Ishikawa (cell line): ENCODE results near the gene ARMH3.

Experiments used
- CEBPB ChIP-seq: IDR thresholded peaks from 2 replicates; pipeline ENCODE4 v1.6.1; 2012
- CREB1 ChIP-seq: IDR thresholded peaks from 2 replicates; pipeline ENCODE4 v1.6.1; 2012; ENCODE audit warnings: low read depth
- EGR1 ChIP-seq: IDR thresholded peaks from 2 replicates; pipeline ENCODE4 v1.6.1; 2012
- EP300 ChIP-seq: IDR thresholded peaks from 2 replicates; pipeline ENCODE4 v1.6.1; 2012; ENCODE audit warnings: borderline replicate concordance
- FOXM1 ChIP-seq: IDR thresholded peaks from 2 replicates; pipeline ENCODE4 v1.6.1; 2012; ENCODE audit warnings: low read depth, borderline replicate concordance
- NFIC ChIP-seq: IDR thresholded peaks from 2 replicates; pipeline ENCODE4 v1.6.1; 2012
- RAD21 ChIP-seq: IDR thresholded peaks from 2 replicates; pipeline ENCODE4 v1.6.1; 2012; ENCODE audit warnings: low read depth
- TAF1 ChIP-seq: IDR thresholded peaks from 2 replicates; pipeline ENCODE4 v1.6.1; 2012; ENCODE audit warnings: low read depth, mild to moderate bottlenecking
- TCF12 ChIP-seq: IDR thresholded peaks from 2 replicates; pipeline ENCODE4 v1.6.1; 2012; ENCODE audit warnings: low read depth
- TEAD4 ChIP-seq: IDR thresholded peaks from 2 replicates; pipeline ENCODE4 v1.6.1; 2012
- USF1 ChIP-seq: IDR thresholded peaks from 2 replicates; pipeline ENCODE4 v1.6.1; 2012
- YY1 ChIP-seq: IDR thresholded peaks from 2 replicates; pipeline ENCODE4 v1.6.1; 2012; ENCODE audit warnings: low read depth
- ZBTB7A ChIP-seq: IDR thresholded peaks from 2 replicates; pipeline ENCODE4 v1.6.1; 2012; ENCODE audit warnings: low read depth
- TF ChIP-seq, protein P1 (sequence below): IDR thresholded peaks from 2 replicates; pipeline ENCODE4 v1.6.1; 2012
- TF ChIP-seq, protein P2 (sequence below): IDR thresholded peaks from 2 replicates; pipeline ENCODE4 v1.6.1; 2012; ENCODE audit warnings: low read depth, mild to moderate bottlenecking

The ARMH3 gene

DNA sequence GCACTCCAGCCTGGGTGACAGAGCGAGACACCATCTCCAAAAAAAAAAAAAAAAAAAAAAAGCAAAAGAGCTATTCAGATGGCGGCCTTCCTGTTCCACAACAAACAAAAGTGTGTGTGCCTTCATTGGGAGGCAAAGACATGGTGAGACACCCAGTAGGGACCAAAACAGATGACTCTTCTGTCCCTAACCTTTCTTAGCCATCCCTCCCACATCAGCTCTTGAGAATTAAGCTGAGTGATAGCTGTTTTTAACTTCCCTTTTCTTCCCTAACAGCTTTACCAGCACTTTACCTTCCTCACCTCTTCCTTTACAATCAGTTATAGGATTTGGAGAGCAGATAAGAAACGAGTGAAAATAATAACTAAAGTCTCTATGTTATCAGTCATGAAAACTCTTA is 48.2 kb downstream of the ARMH3 start:
- TF ChIP-seq USF1 (no peak), NFIC (no peak), TAF1 (no peak), FOXM1 (no peak), EGR1 (no peak), EP300 (no peak), RAD21 (no peak), CREB1 (no peak), ZBTB7A (no peak), YY1 (no peak), TEAD4 (no peak), CEBPB (no peak), TCF12 (no peak)
- TF ChIP-seq, protein P1, sequence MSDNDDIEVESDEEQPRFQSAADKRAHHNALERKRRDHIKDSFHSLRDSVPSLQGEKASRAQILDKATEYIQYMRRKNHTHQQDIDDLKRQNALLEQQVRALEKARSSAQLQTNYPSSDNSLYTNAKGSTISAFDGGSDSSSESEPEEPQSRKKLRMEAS: no peak
- TF ChIP-seq, protein P2, sequence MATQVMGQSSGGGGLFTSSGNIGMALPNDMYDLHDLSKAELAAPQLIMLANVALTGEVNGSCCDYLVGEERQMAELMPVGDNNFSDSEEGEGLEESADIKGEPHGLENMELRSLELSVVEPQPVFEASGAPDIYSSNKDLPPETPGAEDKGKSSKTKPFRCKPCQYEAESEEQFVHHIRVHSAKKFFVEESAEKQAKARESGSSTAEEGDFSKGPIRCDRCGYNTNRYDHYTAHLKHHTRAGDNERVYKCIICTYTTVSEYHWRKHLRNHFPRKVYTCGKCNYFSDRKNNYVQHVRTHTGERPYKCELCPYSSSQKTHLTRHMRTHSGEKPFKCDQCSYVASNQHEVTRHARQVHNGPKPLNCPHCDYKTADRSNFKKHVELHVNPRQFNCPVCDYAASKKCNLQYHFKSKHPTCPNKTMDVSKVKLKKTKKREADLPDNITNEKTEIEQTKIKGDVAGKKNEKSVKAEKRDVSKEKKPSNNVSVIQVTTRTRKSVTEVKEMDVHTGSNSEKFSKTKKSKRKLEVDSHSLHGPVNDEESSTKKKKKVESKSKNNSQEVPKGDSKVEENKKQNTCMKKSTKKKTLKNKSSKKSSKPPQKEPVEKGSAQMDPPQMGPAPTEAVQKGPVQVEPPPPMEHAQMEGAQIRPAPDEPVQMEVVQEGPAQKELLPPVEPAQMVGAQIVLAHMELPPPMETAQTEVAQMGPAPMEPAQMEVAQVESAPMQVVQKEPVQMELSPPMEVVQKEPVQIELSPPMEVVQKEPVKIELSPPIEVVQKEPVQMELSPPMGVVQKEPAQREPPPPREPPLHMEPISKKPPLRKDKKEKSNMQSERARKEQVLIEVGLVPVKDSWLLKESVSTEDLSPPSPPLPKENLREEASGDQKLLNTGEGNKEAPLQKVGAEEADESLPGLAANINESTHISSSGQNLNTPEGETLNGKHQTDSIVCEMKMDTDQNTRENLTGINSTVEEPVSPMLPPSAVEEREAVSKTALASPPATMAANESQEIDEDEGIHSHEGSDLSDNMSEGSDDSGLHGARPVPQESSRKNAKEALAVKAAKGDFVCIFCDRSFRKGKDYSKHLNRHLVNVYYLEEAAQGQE: no peak

DNA sequence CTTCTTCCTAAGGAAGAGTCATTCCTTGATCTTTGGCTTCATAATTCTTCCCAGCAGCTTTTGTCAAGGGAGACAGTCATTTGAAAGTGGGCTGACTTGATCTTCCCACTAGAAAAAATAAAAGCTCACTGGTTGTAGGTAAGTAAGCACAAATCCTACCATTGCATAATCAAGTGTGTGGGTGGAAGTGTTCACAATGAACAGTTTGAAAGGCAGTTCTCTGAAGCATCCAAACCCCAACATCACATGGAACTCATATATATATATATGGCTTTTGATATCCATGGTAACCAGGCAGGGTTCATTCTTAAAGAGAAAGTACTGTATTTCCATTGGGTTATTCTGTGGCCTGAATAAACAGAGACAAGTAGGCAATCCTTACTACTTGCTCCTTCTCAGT is 51.6 kb downstream of the ARMH3 start:
- TF ChIP-seq CEBPB (peak; percentile 57; the same call in 1 of the 2 replicates), YY1 (no peak), EGR1 (peak; percentile 56; the same call in 1 of the 2 replicates), CREB1 (no peak)

DNA sequence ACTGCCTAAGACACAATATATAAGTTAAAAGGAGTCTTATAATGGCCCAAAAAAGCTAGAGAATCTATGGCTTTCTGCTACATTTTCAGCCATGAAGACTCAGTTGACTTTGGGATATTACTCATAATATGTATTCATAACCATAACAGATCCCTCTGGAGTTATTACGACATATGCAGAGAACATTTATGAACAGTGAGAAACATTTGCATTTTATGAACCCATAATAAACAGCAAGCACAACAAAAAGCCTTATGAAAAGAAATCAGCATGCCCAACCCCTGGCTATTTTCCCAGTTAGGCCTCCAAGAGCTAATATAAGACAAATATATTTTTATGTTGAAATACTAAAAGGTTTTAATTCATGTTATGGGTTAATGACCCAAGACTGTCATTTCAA is 52.4 kb downstream of the ARMH3 start:
- TF ChIP-seq NFIC (no peak), USF1 (no peak), CEBPB (no peak), TAF1 (no peak), EGR1 (no peak), EP300 (no peak), TCF12 (no peak), FOXM1 (no peak), CREB1 (no peak)

DNA sequence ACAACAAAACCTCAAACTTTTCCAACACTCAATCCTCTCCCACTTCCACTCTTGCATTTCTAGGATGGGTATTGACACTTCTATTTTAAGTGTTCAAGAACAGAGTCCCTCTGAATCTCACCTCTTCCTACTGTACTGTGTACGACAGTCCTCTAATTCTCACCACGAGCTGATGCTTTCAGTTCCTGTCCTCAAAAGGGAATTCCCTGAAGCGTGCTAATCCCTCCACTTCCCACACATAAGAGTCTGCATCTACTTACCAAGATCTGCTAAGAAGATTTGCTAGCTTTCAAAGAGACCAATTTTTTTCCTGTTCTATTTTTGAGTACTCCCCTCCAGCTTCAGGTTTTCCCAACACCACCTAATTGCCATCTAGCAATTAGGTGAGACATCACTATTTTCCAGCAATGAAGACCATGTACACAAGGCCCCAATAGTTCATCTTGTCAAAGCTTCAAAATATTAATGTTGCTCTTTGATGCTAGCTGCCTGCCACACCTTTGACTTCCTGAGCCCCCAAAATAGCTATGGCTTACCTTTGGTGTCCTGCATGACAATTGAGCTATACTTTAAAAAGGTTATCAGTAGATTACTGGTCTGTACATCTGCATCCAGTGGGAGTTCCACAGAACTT is 54.4 kb downstream of the ARMH3 start:
- no peak for TF ChIP-seq TCF12
- no peak for TF ChIP-seq TAF1
- no peak for TF ChIP-seq USF1
- TF ChIP-seq, protein P1: no peak
- no peak for TF ChIP-seq NFIC

DNA sequence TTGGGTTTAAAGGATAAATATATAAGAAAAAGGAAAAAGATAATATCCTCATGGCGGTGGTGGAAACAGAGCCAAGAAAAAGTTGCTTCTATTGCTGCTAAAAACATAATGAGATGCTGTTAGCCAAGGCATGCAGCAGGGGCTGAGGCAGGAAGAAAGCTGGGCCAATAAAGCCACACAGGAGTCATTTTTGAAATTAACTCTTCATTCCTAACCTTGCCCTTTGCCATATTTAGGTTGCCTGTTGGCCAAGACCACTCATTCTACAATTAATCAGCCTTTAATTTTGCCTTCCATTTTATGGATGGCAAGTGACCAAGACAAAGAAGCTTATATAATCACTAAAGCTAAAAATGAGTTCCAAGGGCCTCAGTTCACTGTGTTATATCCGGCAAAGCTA is 58.2 kb downstream of the ARMH3 start:
- no peak for TF ChIP-seq TCF12
- TF ChIP-seq NFIC: no peak
- TF ChIP-seq, protein P1: no peak
- no peak for TF ChIP-seq RAD21
- no peak for TF ChIP-seq TAF1
- TF ChIP-seq FOXM1: no peak
- TF ChIP-seq EP300: no peak
- TF ChIP-seq EGR1: no peak
- no peak for TF ChIP-seq CEBPB
- TF ChIP-seq, protein P2: no peak
- no peak for TF ChIP-seq YY1
- no peak for TF ChIP-seq TEAD4
- TF ChIP-seq USF1: no peak
